NCI-H2196 (cell line): ENCODE results near the gene MDM4.
"Not testable (repeated sequence)": the region's sequence is repeated elsewhere in the genome, so short reads cannot be mapped to it uniquely, and the experiment has no call there.

ENCODE experiments used
- DNase-seq: peaks from one replicate; lab custom pipeline; 2025; ENCODE audit not compliant: unreplicated experiment; lab: John Stamatoyannopoulos, UW

Gene MDM4

DNA sequence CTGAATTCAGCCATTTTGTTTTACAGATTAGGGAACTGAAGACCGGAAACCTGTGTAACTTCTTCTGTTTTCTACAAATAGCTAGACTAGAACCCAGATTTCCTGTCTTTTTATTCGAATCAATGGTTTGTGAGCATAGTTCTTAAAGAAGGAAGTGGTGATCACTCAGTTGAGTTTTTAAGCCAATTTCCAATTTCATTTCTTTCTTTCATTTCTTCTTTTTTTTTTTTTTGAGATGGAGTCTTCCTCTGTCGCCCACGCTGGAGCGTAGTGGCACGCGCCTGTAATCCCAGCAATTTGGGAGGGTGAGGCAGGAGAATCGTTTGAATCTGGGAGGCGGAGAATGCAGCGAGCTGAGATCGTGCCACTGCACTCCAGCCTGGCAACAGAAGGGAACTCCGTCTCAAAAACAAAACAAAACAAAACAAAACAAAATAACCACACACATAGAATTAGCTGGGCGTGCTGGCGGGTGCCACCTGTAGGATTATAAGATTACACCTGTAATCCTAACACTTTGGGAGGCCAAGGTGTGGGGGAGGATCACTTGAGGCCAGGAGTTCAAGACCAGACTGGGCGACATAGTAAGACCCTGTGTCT is 3.0 kb upstream of the MDM4 start:
- DNase-seq, result no peak

DNA sequence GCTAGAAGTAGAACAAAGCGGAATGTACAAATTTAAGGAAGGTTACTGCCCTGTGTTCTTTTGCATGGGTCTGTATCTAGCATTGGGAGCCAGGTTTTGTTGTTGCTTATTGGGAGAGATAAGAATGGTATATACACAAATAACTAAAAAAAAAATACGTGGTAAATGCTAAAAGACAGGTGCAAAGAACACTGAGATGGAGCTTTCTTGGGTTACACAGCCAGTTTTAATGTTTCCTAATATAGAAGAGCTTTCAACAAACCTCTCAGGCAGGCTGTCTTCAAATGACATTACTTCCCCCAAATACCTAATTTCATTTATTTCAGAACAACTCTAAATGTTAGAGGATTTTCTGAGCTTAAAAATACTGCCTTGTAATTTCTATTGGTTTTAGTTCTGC is 1.4 kb upstream of the MDM4 start:
- no peak for DNase-seq

DNA sequence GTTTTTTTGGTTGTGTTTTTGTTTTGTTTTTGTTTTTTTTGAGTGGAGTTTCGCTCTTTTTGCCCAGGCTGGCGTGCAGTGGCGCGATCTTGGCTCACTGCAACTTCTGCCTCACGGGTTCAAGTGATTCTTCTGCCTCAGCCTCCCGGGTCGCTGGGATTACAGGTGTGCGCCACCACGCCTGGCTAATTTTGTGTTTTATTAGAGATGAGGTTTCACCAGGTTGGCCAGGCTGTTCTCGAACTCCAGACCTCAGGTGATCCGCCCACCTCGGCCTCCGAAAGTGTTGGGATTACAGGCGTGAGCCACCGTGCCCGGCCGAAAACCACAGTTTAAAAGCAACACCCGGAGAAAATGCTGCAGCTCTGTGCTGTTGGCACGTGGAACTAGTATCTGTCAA is 1.2 kb downstream of the MDM4 start:
- not testable (repeated sequence) for DNase-seq

DNA sequence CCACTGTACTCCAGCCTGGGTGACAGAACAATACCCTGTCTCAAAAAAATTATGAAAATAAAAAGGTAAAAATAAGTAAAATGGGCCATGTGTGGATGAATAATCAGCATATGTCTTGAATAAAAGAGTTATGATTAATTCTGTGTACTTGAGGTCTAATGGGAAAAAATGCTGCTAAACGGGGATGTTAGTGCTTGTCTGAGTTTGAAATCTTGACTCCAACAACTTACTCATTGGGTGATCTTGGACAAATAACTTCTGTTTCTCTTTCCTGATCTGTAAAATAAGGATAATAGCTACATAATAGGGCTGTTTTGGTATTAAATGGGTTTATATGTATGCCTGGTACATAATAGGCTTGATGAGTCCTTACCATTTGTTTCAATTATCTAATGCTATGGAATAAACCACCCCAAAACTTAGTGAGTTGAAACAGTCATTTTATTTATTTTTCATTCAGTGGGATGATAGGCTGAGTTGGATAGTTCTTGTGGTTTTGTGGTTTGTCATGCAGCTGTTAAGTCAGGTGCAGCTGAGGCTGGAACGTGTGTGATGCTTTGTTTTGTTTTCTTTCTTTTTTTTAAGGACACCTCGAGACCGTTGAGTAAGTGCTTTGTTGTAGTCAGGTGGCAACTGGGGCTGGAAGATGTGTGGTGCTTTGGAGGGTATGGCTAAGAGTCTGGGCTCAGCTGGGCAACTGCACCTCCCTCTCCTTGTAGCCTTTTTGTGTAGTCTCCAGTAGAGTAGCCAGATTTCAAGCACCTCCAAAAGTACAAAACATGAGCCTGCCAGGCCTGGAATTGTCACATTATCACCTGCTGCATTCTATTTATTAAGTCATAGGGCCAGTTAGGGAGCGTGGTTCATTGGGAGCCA is 4.9 kb downstream of the MDM4 start:
- DNase-seq, result peak; percentile 65

DNA sequence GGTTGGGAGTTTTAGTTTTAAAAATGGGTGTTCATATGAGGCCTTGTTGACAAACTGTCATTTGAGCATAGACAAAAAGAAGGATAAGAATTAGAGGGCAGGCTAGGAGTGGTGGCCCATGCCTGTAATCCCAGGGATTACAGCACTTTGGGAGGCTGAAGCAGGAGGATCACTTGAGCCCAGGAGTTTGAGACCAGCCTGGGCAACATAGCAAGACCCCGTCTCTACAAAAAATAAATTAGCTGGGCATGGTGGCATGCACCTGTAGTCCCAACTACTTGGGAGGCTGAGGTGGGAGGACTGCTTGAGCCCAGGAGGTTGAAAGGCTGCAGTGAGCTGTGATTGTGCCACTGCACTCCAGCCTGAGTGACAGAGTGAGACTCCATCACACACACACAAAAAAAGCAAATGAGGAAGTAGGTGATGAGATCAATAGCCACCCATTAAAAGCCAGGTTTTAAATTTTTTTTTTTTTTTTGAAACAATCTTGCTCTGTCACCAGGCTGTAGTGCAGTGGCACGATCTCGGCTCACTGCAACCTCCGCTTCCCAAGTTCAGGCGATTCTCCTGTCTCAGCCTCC is 5.8 kb downstream of the MDM4 start:
- not testable (repeated sequence) for DNase-seq

DNA sequence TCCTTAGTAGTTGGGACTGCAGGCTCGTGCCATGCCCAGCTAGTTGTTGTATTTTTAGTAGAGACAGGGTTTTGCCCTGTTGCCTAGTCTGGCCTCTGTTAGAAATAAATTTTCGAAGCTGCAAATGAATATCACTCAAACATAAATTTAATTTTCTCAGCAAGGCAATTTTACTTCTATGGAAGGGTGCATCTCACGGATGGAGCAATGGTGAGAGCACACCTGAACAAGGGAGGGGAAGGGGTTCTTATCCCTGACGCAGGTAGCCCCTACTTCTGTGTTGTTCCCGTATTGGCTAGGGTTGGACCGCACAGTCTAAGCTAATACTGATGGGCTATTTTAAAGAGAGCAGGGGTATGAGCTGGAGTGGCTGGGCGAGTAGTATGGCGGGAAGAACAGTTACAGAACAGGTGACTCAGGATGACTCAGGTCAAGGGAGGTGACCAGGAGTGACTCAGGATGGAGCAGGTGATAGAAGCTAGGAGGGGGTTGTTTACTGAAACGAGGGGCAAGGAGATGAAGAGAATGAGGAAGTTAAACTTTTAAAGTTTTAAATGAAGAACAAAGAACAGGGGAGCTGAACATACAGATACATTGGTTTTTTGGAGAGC is 7.5 kb downstream of the MDM4 start:
- DNase-seq, result no peak

DNA sequence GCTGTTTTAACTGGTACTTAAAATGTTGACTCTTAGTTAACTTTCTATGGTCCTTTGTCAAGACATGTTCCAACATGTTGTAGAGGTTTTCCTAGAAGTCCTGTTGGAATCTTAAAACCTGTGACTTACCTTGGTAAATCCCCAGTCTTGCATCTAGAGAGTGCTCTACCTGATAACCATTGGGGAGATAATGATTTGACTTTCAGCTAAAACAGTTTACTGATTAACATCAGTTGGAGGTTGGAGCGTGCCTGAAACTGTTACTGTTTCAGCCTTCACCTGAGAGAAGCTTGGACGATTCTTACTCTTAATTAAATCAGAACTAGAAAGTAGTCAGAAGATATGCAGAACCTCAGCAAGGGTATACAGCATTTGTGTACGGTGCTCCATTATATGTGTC is 8.8 kb downstream of the MDM4 start:
- no peak for DNase-seq

DNA sequence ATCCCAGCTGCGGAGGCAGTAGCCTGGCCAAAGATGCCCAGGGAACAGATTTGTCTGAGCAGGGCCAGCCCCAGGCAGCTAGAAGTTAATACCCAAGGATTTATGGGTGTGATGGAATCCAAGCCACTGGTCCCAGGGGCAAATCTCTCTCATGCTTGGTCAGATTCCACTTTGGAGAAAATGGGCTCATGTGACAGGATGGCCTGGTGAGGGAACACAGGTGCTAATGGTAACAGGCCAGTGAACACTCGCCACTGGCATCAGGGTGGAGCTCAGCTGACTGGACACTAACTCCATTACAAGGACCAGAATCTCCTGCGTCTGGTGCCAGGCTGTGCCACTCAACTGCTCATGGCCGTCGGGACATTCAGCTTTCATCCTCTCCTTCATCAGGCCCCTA is 12.0 kb downstream of the MDM4 start:
- no peak for DNase-seq

DNA sequence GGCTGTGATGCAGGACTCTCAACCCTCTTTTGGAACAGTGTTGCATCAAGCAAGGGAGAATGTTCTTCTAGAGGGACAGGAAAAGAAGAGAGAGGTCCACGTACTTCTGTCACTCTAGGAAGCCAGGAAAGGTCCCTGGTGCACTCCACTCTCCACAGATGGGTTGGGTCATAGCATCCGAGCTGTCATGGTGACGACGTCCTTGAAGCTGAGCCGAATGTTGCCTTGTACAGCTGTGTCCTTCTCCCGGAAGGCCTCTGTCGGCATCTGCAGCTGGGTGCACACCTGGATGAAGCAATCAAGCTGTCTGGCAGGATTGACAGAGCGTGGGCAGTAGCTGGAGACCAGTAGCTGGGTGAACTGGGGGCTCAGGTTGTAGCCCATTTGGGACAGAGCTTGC is 12.5 kb downstream of the MDM4 start:
- no peak for DNase-seq

DNA sequence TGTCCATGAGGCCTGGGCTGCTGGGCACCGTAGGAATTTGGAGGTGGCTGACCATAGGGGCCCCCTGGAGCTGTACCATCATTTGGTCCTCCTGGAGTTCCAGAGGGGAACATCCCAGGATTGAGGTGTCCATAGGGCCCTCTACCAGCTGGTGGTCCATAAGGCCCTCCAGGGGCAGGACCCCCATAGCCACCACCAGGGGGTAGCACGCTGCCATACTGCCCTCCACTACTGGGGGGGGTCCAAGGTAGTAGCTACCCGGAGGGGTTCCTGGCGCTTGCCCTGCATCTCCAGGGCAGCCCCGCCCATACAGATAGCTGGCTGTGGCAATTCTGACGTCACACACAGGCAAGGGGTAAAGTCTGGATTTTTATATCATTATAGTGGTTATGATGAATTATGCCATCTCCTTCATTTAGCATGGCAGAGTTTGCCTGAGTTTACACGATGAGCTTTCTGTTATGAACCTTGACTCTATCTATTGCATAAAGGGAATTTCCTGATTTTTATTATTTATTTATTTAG is 13.2 kb downstream of the MDM4 start:
- DNase-seq, result no peak

DNA sequence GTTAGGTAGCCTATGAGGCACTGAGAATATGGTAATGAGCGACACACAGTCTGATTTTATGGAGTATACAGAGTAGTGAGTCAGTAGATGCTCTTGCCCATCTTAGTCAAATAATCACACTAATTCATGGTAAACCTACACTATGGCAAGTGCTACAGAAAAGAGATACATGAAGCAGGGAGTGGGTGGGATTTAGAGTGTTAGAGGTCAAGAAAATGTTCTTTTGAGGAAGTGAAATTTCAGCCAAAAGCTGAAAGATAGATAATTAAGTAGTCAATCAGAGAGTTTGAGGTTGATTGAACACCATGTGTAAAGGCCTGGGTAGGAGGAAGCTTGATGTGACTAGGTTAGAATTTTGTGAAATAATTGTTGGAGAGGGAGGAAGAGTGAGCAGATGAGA is 14.7 kb downstream of the MDM4 start:
- DNase-seq, result no peak

DNA sequence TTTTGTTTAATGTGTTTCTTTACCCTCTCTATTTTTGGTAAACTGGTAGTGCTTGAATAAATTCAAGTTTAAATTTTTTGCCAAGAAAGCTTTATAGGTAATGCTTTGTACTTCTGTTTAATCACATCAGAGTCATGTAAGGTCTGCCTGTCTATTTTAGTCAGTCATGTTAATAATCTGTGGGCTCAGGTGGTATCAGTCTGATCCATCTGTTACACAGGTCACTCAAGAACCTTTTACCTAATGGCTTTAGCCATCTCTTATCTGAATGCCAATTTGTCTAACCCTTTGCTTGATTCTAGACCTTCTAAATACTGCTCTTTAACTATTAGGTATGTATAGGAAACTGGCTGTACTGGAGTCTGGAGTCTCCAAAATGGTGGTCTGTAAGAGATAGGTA is 16.6 kb downstream of the MDM4 start:
- DNase-seq, result no peak

DNA sequence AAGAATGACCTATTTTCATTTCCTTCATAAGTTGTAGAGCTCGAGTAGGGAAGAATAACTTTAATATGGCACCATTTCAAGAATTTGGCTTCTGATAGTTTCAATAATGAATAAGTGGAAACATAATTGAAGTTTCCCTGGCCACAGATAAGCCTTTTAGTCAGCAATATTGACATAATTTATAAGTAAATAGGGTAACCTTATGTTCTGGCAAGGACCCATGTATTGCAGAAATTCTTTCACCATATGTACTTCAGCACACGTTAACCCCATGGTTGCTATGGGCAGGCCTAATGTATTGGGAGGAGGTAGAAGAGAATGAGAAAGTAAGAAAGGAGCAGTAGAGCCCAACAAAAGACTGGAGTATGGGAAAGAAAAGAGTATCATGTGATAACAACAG is 25.4 kb downstream of the MDM4 start:
- DNase-seq, result no peak

DNA sequence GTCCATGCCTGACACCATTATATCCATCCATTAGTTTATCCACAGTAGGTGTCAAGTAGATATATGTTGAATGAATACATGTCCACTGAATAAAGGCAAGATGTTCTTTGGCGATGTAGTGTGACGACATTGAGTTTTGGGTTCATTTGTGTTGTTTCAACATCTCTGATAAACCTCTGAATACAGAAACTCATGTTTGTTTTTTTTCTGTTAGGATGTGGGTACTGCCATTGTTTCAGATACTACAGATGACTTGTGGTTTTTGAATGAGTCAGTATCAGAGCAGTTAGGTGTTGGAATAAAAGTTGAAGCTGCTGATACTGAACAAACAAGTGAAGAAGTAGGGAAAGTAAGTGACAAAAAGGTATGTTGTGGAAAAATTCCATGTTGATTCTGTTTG is 28.1 kb downstream of the MDM4 start:
- no peak for DNase-seq

DNA sequence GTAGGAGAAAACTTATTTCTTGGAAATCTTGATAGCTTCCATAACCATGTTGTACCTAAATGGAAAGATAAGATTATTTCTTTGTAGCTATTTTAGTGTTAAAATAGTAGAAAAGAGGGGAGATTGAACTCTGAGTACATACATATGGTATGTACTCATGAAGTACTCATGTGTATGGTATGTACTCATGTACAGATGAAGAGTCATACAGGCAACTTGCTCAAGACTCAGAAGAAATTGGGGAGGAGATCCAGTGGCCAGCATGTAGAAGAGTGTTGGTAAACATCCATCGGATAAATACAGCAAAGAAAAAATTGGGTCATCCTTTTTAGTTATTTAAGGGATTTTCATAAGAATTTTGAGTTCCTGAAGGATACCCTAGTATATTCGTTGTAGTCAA is 29.0 kb downstream of the MDM4 start:
- DNase-seq, result no peak

DNA sequence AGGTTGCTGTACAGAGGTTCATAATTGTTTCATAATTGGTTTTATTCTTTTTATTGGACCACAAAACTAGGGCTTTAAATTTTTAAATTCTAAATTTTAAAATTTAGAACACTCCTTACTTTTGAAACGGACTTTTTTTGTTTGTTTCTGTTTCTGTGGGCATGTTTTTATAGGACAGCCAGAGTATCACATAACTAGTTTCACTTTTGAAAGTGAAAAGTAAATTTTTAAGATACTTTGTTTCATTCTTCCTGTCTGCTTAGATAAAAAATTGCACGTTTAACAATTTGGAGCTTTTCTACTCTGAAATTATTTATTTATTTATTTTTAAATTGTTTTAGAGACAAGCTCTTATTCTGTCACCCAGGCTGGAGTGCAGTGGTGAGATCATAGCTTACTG is 29.7 kb downstream of the MDM4 start:
- no peak for DNase-seq

DNA sequence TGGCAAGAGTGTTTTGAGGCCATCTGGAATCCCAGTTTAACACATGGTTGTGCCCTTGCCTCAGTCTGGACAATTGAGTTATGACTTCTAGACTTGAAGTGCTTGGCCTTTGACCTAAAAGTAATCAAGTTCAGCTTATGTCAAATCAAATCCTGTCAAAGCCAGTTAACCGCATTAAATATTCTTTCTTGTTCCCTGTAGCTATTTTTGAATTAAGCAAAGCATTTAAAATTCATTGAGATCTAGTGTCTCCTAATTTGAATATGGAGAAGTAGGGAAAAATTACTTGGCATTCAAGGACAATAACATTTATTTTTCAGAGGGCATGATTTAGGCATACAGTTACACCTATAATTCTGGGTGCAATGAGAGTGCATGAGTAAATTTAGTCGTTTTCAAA is 32.1 kb downstream of the MDM4 start:
- no peak for DNase-seq

DNA sequence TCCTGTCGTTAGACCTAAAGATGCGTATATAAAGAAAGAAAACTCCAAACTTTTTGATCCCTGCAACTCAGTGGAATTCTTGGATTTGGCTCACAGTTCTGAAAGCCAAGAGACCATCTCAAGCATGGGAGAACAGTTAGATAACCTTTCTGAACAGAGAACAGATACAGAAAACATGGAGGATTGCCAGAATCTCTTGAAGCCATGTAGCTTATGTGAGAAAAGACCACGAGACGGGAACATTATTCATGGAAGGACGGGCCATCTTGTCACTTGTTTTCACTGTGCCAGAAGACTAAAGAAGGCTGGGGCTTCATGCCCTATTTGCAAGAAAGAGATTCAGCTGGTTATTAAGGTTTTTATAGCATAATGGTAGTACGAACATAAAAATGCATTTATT is 33.1 kb downstream of the MDM4 start:
- no peak for DNase-seq

DNA sequence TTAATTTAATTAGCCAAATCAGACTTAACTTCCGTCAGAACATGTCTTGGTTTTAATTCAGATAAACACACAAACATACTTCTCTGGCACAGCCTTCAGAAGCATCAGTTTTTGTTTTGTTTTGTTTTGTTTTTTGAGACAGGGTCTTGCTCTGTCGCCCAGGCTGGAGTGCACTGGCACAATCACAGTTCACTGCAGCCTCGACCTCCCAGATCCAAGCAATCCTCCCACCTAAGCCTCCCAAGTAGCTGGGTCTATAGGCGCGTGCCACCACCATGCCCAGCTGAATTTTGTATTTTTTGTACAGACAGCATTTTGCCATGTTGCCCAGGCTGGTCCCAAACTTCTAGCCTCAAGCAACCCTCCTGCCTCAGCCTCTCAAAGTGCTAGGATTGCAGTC is 34.7 kb downstream of the MDM4 start:
- no peak for DNase-seq

DNA sequence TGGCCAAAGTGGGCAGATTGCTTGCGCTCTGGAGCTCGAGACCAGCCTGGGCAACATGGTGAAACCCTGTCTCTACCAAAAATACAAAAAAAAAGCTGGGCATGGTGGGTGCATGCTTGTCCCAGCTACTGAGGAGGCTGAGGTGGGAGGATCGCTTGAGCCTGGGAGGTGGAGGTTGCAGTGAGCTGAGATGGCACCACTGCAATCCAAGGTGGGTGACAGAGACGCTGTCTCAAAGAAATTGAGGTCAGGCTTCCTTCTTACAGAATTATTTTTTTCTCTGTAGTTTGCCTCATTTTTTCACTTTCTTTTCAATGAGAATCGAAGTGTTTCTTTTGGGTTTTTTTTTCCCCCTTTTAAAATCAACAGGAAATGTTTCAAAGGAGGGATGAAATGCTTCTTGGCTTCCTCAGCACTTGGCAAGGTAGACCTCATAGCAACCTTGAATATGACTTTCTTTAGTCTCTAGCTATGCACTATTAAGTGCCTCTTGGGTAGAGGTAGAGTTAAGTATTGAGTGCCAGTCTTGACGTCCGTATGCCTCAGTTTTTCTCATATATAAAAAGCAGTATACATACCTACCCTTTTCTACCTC is 40.3 kb downstream of the MDM4 start:
- no peak for DNase-seq

DNA sequence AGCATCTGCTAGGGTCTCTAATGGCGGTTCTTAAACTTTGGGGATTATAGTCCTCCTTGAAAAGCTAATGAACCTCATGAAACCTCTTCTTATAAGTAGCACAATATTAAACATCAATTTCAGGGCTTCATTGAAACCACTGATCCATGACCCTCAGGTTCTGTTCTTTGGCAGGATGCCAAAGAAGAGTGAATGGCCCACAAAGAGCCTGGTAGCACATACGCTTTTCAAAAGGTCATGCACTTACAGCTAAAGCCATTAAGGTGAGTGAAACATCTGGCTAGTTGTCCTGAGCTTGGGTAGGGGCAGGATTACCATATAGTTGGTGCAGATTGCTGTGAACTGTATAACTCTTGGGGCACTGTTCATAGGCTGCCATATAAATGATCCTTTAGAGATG is 42.3 kb downstream of the MDM4 start:
- DNase-seq, result peak; percentile 29
